ENCODE data around the gene PPP2R2C.

PPP2R2C gene

GRCh38 chr4:6467600-6467999 lies 4.8 kb downstream of the PPP2R2C start:
- Histone ChIP-seq H3K27ac (replicated peaks) (no peak overlapping the region), H3K4me3 (replicated peaks; ENCODE audit: insufficient read depth, low read length) (no peak overlapping the region), H3K27me3 (ENCODE audit: insufficient read depth, poor library complexity, severe bottlenecking) (peaks cover 29% of the 10 kb centered on the region)
- TF ChIP-seq CTCF (IDR thresholded peaks at IDR 0.05; ENCODE audit: insufficient read depth, low read length): no peak
- no peak for TF ChIP-seq SPI1 (IDR thresholded peaks at IDR 0.05; ENCODE audit: borderline replicate concordance, low read depth)
- no peak for TF ChIP-seq POLR2AphosphoS5 (IDR thresholded peaks at IDR 0.05; ENCODE audit: low read depth)
- no peak for TF ChIP-seq GABPA (IDR thresholded peaks at IDR 0.05; ENCODE audit: low read depth)
- TF ChIP-seq REST (IDR thresholded peaks at IDR 0.05; ENCODE audit: insufficient replicate concordance, low read depth): no peak
- no peak for DNase-seq (ENCODE audit: low read depth in 1 of 2, low spot score in 1 of 2)

- DNase-seq (ENCODE audit: low read depth in 1 of 2, low spot score in 1 of 2): no peak
- Histone ChIP-seq H3K27ac (replicated peaks) (no peak overlapping the region), H3K27me3 (ENCODE audit: insufficient read depth, poor library complexity, severe bottlenecking) (peaks cover 28% of the 10 kb centered on the region), H3K4me3 (replicated peaks; ENCODE audit: insufficient read depth, low read length) (no peak overlapping the region)
- no peak for TF ChIP-seq SPI1 (IDR thresholded peaks at IDR 0.05; ENCODE audit: borderline replicate concordance, low read depth)
- TF ChIP-seq REST (IDR thresholded peaks at IDR 0.05; ENCODE audit: insufficient replicate concordance, low read depth): no peak
- TF ChIP-seq POLR2AphosphoS5 (IDR thresholded peaks at IDR 0.05; ENCODE audit: low read depth): no peak
- TF ChIP-seq GABPA (IDR thresholded peaks at IDR 0.05; ENCODE audit: low read depth): no peak
- TF ChIP-seq CTCF (IDR thresholded peaks at IDR 0.05; ENCODE audit: insufficient read depth, low read length): no peak
Measured at GRCh38 chr4:6466756-6467381, 5.5 kb downstream of the PPP2R2C start.

- no peak overlapping the region for H3K4me3 ChIP-seq (replicated peaks; ENCODE audit: insufficient read depth, low read length)
- peaks cover 21% of the 10 kb centered on the region for H3K27me3 ChIP-seq (ENCODE audit: insufficient read depth, poor library complexity, severe bottlenecking)
- no peak for DNase-seq (ENCODE audit: low read depth in 1 of 2, low spot score in 1 of 2)
- no peak overlapping the region for H3K27ac ChIP-seq (replicated peaks)
- no peak for TF ChIP-seq POLR2AphosphoS5 (IDR thresholded peaks at IDR 0.05; ENCODE audit: low read depth)
- TF ChIP-seq CTCF (IDR thresholded peaks at IDR 0.05; ENCODE audit: insufficient read depth, low read length): no peak
- TF ChIP-seq REST (IDR thresholded peaks at IDR 0.05; ENCODE audit: insufficient replicate concordance, low read depth): no peak
- no peak for TF ChIP-seq GABPA (IDR thresholded peaks at IDR 0.05; ENCODE audit: low read depth)
- no peak for TF ChIP-seq SPI1 (IDR thresholded peaks at IDR 0.05; ENCODE audit: borderline replicate concordance, low read depth)
Measured at GRCh38 chr4:6465955-6466354, 6.5 kb downstream of the PPP2R2C start.

All from HL-60 (cell line).